Body of pancreas (tissue), 4 donors: ENCODE data around the gene BPTF. TPM values are rescaled to one million over a fixed set of nuclear protein-coding genes. Genes with fewer than 3 reads are reported as not detected.
A peak's percentile ranks its signal among the peaks of the same experiment; 100 is the strongest.
"Not testable (repeated sequence)": the region's sequence is repeated elsewhere in the genome, so short reads cannot be mapped to it uniquely, and the experiment has no call there.

Experiments
- ATAC-seq: fragments of 150-250 bp; one replicate; pipeline ENCODE4 v1.9.1; 2016
- DNase-seq, 4 donors: peaks; one replicate each; pipeline ENCODE4 v3.0.0-alpha.2; 2019
- H3K27ac ChIP-seq, 4 donors: fragments of 200-600 bp; sonication (generic); 1 replicate in 3 of 4; 2 replicates in 1 of 4; pipeline versions ENCODE4 v1.5.1 to v1.6.1; 2016 to 2019; ENCODE audit warnings: mild to moderate bottlenecking in 1 of 4, mixed read lengths in 1 of 4, moderate library complexity in 1 of 4
- H3K27me3 ChIP-seq, 2 donors: fragments of 200-600 bp; sonication (generic); one replicate each; pipeline ENCODE4 v1.6.0; 2016; ENCODE audit warnings: mild to moderate bottlenecking in 1 of 2
- H3K36me3 ChIP-seq, 2 donors: fragments of 200-600 bp; sonication (generic); replicated peaks in 1 of 2; 2 replicates each; pipeline ENCODE4 v1.5.1; 2016; ENCODE audit warnings: low read depth in 2 of 2; ENCODE audit not compliant: insufficient read depth in 1 of 2
- H3K4me1 ChIP-seq: fragments of 200-600 bp; sonication (generic); one replicate; pipeline ENCODE4 v1.6.0; 2016
- H3K4me3 ChIP-seq, 2 donors: fragments of 200-600 bp; sonication (generic); 1 replicate in 1 of 2; 2 replicates in 1 of 2; pipeline ENCODE4 v1.5.1; 2016 to 2019
- H3K9me3 ChIP-seq, 3 donors: fragments of 200-600 bp; sonication (generic); 1 replicate in 2 of 3; 2 replicates in 1 of 3; pipeline ENCODE4 v1.5.1; 2016
- CTCF ChIP-seq, 7 experiments: fragments of 450-650 bp in 4 of 7; fragments of 200-600 bp in 3 of 7; sonication (generic) in 3 of 7; IDR thresholded peaks; one replicate each; pipeline ENCODE4 v1.5.1; 2016 to 2019; ENCODE audit warnings: antibody characterized with exemption in 7 of 7
- POLR2A ChIP-seq, 3 donors: fragments of 450-650 bp; IDR thresholded peaks; one replicate each; pipeline ENCODE4 v1.6.1; 2016; ENCODE audit warnings: antibody characterized with exemption in 3 of 3, mild to moderate bottlenecking in 2 of 3
- WGBS, 2 donors: methylation state at CpG; one replicate each; pipeline ENCODE4 v1.1.5; 2017; 5-methylcytosine and 5-hydroxymethylcytosine counted together
- intact Hi-C: fragments of 100-400 bp; cut with DNase I; formaldehyde crosslinking; loops from one replicate; pipeline ENCODE4 v1.15.1; 2023
- total RNA-seq, 2 donors: library from RNA; depleted of rRNA; stranded (reverse); fragments of >200 nt; gene quantifications; one replicate each; pipeline ENCODE4 v1.1.0, GENCODE V29; 2016

BPTF gene
- total RNA-seq, 2 donors from 2014 or later: 44.6 to 74.5 TPM

DNA sequence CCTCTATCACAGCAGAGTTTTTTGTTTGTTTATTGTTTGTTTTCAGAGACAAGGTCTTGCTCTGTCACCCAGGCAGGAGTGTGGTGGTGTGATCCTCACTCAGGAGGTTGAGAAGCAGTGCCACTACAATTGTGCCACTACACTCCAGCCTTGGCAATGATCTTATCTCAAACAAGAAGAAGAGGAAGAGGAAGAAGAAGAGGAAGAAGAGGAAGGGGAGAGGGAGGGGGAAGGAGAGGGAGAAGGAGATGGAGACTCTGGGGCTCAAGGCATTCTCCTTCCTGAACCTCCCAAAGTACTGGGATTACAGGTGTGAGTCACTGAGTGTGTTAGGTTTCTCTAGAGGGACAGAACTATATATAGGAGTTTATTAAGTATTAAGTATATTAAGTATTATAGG, 188.1 kb downstream of the BPTF start:
- no peaks in the 10 kb centered on the region for H3K36me3 ChIP-seq
- no peaks in the 10 kb centered on the region for H3K9me3 ChIP-seq
- no peaks in the 10 kb centered on the region for H3K4me1 ChIP-seq
- DNase-seq: no peak
- ATAC-seq: no peak
- intact Hi-C loops: no loop called here
- H3K27me3 ChIP-seq: no peaks in the 10 kb centered on the region
- TF ChIP-seq CTCF (IDR thresholded peaks at IDR 0.05): no peak
- TF ChIP-seq POLR2A (IDR thresholded peaks at IDR 0.05): no peak
- no peak overlapping the region for H3K4me3 ChIP-seq
- H3K27ac ChIP-seq: no peak overlapping the region

DNA sequence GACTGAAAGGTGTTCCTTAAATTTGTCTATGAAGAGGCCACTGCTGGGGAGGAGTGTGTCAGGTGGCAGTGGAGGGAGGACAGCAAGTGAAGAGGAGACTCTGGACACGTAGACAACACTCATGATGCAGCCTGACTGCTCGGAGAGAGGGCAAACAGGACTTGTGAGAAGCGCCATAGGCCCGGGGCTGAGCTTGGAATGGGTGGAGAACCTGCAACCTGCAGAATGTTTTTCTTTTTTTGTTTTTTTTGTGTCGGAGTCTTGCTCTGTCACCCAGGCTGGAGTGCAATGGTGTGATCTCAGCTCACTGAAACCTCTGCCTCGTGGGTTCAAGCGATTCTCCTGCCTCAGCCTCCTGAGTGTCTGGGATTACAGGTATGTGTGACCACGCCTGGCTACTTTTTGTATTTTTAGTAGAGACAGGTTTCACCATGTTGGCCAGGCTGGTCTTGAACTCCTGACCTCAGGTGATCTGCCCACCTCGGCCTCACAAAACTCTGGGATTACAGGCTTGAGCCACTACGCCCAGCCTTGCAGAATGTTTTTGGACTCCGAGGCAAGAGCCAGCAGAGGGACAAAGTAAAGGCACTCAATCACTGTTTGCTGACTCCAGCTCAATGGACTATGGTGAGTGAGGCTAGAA, 189.9 kb downstream of the BPTF start:
- DNase-seq (no peak), ATAC-seq (no peak)
- Histone ChIP-seq H3K36me3 (no peaks in the 10 kb centered on the region), H3K27me3 (no peaks in the 10 kb centered on the region), H3K4me3 (no peak overlapping the region), H3K4me1 (peaks cover 4% of the 10 kb centered on the region), H3K9me3 (no peaks in the 10 kb centered on the region), H3K27ac (no peak overlapping the region)
- intact Hi-C loops: no loop called here
- no peak for TF ChIP-seq CTCF (IDR thresholded peaks at IDR 0.05)
- no peak for TF ChIP-seq POLR2A (IDR thresholded peaks at IDR 0.05)
- WGBS, 2 donors: 75 to 83% methylated on average over 10 to 11 of the region's 11 CpGs

GRCh38 chr17:68016838-68017237, 191.5 kb downstream of the BPTF start:
- Histone ChIP-seq H3K9me3 (no peaks in the 10 kb centered on the region), H3K27me3 (no peaks in the 10 kb centered on the region), H3K27ac (no peak overlapping the region), H3K4me1 (peaks cover 12% of the 10 kb centered on the region), H3K4me3 (no peak overlapping the region), H3K36me3 (no peaks in the 10 kb centered on the region)
- no peak for DNase-seq
- WGBS, 2 donors: 79 to 91% methylated on average over 2 of the region's 2 CpGs
- intact Hi-C loops: no loop called here
- no peak for ATAC-seq
- TF ChIP-seq CTCF (IDR thresholded peaks at IDR 0.05) (no peak), POLR2A (IDR thresholded peaks at IDR 0.05) (no peak)

- 73 to 84% methylated on average over 21 of the region's 21 CpGs for WGBS, 2 donors
- H3K36me3 ChIP-seq, intact Hi-C loops, H3K27me3 ChIP-seq, H3K27ac ChIP-seq, DNase-seq, H3K4me3 ChIP-seq, H3K9me3 ChIP-seq, ATAC-seq: not testable (repeated sequence)
- peaks cover 12% of the 10 kb centered on the region for H3K4me1 ChIP-seq
Measured at GRCh38 chr17:68018493-68018892, 193.2 kb downstream of the BPTF start.

- no peak overlapping the region for H3K4me3 ChIP-seq
- TF ChIP-seq POLR2A (IDR thresholded peaks at IDR 0.05) (no peak), CTCF (IDR thresholded peaks at IDR 0.05) (no peak)
- DNase-seq (peak in 1 of 4 donors; percentile 10), ATAC-seq (no peak)
- H3K27ac ChIP-seq: peak overlapping the region in 2 of 4 donors; percentile 4 to 87
- H3K36me3 ChIP-seq: no peaks in the 10 kb centered on the region
- 53 to 60% methylated on average over 9 of the region's 9 CpGs for WGBS, 2 donors
- peaks cover 12% of the 10 kb centered on the region for H3K4me1 ChIP-seq
- no peaks in the 10 kb centered on the region for H3K9me3 ChIP-seq
- no peaks in the 10 kb centered on the region for H3K27me3 ChIP-seq
- intact Hi-C loops: no loop called here
Measured at GRCh38 chr17:68019336-68019674, 194.0 kb downstream of the BPTF start.
